ENCODE results near the gene ZBTB18.

GRCh38 chr1:244030481-244031040 is 20.5 kb upstream of the ZBTB18 start:
- TF ChIP-seq TARDBP (IDR thresholded peaks at IDR 0.05) (no peak), BHLHE40 (IDR thresholded peaks at IDR 0.05; ENCODE audit: borderline replicate concordance) (no peak), SUZ12 (IDR thresholded peaks at IDR 0.05) (no peak), SP1 (IDR thresholded peaks at IDR 0.05) (no peak), LEF1 (IDR thresholded peaks at IDR 0.05; ENCODE audit: borderline replicate concordance) (no peak), HDGF (IDR thresholded peaks at IDR 0.05; ENCODE audit: borderline replicate concordance) (no peak), FOXM1 (IDR thresholded peaks at IDR 0.05; ENCODE audit: borderline replicate concordance) (no peak)
